HAP-1 (cell line): Measurements from ENCODE around the gene DERL2.
"Not testable (repeated sequence)": the region's sequence is repeated elsewhere in the genome, so short reads cannot be mapped to it uniquely, and the experiment has no call there.

Experiments
- DNase-seq, 2 experiments: peaks; one replicate each; pipeline ENCODE4 v3.0.0-alpha.2; 2016 to 2020; ENCODE audit warnings: low spot score in 2 of 2
- H3K27me3 ChIP-seq: fragments of 250-450 bp; sonication (Bioruptor Pico); 2 replicates; pipeline ENCODE4 v1.5.1; 2020; ENCODE audit warnings: low read depth, mild to moderate bottlenecking, moderate library complexity
- H3K36me3 ChIP-seq: fragments of 250-450 bp; sonication (Bioruptor Pico); replicated peaks from 2 replicates; pipeline ENCODE4 v1.5.1; 2020; ENCODE audit warnings: mild to moderate bottlenecking
- H3K4me1 ChIP-seq: fragments of 250-450 bp; sonication (Bioruptor Pico); 2 replicates; pipeline ENCODE4 v1.5.1; 2020; ENCODE audit warnings: mild to moderate bottlenecking
- H3K4me3 ChIP-seq: fragments of 250-450 bp; sonication (Bioruptor Pico); 2 replicates; pipeline ENCODE4 v1.5.1; 2020; ENCODE audit warnings: mild to moderate bottlenecking, moderate library complexity
- H3K9me3 ChIP-seq: fragments of 250-450 bp; sonication (Bioruptor Pico); 2 replicates; pipeline ENCODE4 v1.5.1; 2020; ENCODE audit warnings: mild to moderate bottlenecking, moderate library complexity
- in situ Hi-C: fragments of 300-500 bp; cut with MboI; formaldehyde crosslinking; loops from 3 replicates; pipeline ENCODE4 v1.14.3; 2020; ENCODE audit warnings: low sequenced_read_pairs, inconsistent platforms, mixed read lengths

DERL2 gene

GRCh38 chr17:5438716-5439445 lies 47.1 kb downstream of the DERL2 start, which contains the start of gene C1QBP:
Gene C1QBP, minus strand, starts transcription at chr17:5439155. Its CDS starts 82 bp downstream, at chr17:5439073.
- peak within 1 kb of the TSS; percentile 56 for H3K4me3 ChIP-seq
- peaks cover 18% of the 10 kb centered on the region for H3K4me1 ChIP-seq
- peak; percentile 79 to 93 for DNase-seq
- H3K9me3 ChIP-seq = no peaks in the 10 kb centered on the region
- H3K27me3 ChIP-seq = no peaks in the 10 kb centered on the region
- H3K36me3 ChIP-seq = peaks cover 56% of the 10 kb centered on the region
- in situ Hi-C loops = no loop called here

- Histone ChIP-seq H3K27me3 (no peaks in the 10 kb centered on the region), H3K4me3 (peak overlapping the region; percentile 56), H3K9me3 (no peaks in the 10 kb centered on the region), H3K4me1 (peaks cover 18% of the 10 kb centered on the region), H3K36me3 (peaks cover 60% of the 10 kb centered on the region)
- DNase-seq = no peak
- in situ Hi-C loops = no loop called here
These were observed 48.2 kb downstream of the DERL2 start for GRCh38 chr17:5437721-5438317.

DNA sequence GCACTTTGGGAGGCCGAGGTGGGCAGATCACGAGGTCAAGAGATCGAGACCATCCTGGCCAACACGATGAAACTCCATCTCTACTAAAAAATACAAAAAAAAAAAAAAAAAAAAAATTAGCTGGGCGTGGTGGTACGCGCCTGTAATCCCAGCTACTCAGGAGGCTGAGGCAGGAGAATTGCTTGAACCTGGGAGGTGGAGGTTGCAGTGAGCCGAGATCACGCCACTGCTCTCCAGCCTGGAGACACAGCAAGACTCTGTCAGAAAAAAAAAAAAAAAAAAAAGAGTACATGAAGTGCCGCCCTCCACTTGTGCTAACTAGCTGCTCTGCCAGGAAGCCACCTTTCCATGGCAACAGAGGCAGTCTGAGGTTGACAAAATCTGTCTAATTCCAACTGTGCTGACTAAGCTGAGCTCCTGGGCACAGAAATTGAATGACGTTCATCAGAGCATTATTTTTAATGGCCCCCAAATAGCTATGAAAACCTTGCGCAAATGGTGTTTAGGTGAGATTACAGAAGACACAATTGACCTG lies 50.1 kb downstream of the DERL2 start:
- in situ Hi-C loops, DNase-seq, H3K4me3 ChIP-seq, H3K27me3 ChIP-seq, H3K9me3 ChIP-seq: not testable (repeated sequence)
- Histone ChIP-seq H3K36me3 (peaks cover 74% of the 10 kb centered on the region), H3K4me1 (peaks cover 18% of the 10 kb centered on the region)

- Histone ChIP-seq H3K9me3 (no peaks in the 10 kb centered on the region), H3K4me3 (no peak overlapping the region), H3K27me3 (no peaks in the 10 kb centered on the region), H3K36me3 (peaks cover 83% of the 10 kb centered on the region), H3K4me1 (peaks cover 18% of the 10 kb centered on the region)
- DNase-seq = no peak
- in situ Hi-C loops = no loop called here
These were observed 51.0 kb downstream of the DERL2 start for GRCh38 chr17:5434984-5435383.

DNA sequence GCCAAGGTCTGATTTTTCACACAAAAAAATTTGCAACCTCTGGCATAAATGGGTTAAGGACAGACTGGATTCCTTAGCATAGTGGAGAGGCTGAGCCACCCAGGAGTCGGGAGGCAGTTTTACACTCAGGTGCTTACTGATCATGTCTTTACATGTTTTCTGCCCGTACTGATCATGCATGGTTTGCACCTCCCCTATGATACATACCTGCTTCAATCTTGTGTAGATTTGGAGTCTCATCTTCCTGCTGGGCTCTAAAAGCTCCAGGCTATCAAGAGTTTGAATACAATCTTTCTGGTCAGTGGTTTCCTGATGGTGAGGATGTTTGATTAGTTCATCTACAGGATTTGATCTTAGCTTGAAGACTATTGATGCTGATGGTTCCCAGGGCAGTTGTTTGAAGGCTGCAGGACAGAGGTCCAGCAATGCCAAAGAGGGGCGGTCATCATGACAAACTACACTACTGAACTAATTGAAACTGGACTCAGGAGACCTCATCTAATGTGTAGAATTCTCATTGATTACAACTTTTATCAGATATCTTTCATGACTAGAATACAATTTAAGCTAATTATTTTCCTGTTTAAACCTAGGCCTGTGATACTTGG lies 53.9 kb downstream of the DERL2 start:
- Histone ChIP-seq H3K9me3 (no peaks in the 10 kb centered on the region), H3K4me1 (peaks cover 6% of the 10 kb centered on the region), H3K36me3 (peaks cover 94% of the 10 kb centered on the region), H3K27me3 (no peaks in the 10 kb centered on the region), H3K4me3 (no peak overlapping the region)
- in situ Hi-C loops = no loop called here
- DNase-seq = no peak

DNA sequence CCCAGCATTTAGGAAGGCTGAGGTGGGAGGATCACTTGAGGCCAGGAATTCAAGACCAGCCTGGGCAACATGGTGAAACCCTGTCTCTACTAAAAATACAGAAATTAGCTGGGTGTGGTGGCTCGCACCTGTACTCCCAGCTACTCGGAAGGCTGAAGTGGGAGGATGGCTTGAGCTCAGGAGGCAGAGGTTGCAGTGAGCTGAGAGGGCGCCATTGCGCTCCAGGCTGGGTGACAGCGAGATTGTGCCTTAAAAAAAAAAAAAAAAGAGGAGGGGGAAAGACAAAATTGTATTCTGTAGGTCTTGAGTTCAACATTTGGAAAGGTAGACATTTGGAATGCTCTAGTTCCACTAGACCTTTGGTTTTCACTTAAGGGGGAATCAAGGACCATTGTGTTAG lies 54.7 kb downstream of the DERL2 start:
- H3K4me1 ChIP-seq, DNase-seq, in situ Hi-C loops, H3K27me3 ChIP-seq, H3K4me3 ChIP-seq, H3K9me3 ChIP-seq: not testable (repeated sequence)
- peaks cover 93% of the 10 kb centered on the region for H3K36me3 ChIP-seq

DNA sequence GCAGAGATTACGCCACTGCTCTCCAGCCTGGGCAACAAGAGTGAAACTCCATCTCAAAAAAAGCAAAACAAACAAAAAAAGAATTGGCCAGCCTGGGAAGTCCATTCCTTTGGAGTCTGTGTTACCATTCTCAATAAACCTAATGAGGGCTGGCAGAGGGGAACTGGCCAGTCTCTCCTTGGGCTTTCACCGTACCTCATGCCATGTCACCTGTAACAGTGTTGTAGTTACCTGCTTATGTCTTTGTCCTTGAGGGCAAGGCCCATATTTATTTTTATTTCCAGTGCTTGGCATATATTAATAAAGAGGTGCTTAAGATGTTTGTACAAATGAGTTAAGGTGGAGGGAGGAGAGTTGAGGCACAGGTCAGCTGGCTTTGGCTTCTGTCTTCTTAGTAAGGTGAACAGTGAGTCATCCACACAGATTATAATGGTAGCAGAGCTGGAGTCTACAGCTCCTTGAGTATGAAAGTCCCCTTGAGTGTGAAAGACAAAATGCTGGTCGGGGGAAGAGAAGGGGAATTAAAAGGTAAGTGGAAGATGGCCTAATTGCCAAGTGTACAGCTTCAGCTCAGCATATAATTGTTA lies 55.5 kb downstream of the DERL2 start:
- in situ Hi-C loops = no loop called here
- no peak for DNase-seq
- no peaks in the 10 kb centered on the region for H3K4me1 ChIP-seq
- H3K9me3 ChIP-seq = no peaks in the 10 kb centered on the region
- H3K27me3 ChIP-seq = no peaks in the 10 kb centered on the region
- no peak overlapping the region for H3K4me3 ChIP-seq
- H3K36me3 ChIP-seq = peaks cover 94% of the 10 kb centered on the region

GRCh38 chr17:5429191-5429887 lies 56.6 kb downstream of the DERL2 start:
- in situ Hi-C loops = no loop called here
- peaks cover 3% of the 10 kb centered on the region; the same call in 1 of the 2 replicates for H3K4me1 ChIP-seq
- no peak for DNase-seq
- peaks cover 94% of the 10 kb centered on the region for H3K36me3 ChIP-seq
- H3K9me3 ChIP-seq = no peaks in the 10 kb centered on the region
- no peaks in the 10 kb centered on the region for H3K27me3 ChIP-seq
- no peak overlapping the region for H3K4me3 ChIP-seq

GRCh38 chr17:5425826-5426225 lies 60.2 kb downstream of the DERL2 start:
- in situ Hi-C loops = no loop called here
- peaks cover 90% of the 10 kb centered on the region for H3K36me3 ChIP-seq

DNA sequence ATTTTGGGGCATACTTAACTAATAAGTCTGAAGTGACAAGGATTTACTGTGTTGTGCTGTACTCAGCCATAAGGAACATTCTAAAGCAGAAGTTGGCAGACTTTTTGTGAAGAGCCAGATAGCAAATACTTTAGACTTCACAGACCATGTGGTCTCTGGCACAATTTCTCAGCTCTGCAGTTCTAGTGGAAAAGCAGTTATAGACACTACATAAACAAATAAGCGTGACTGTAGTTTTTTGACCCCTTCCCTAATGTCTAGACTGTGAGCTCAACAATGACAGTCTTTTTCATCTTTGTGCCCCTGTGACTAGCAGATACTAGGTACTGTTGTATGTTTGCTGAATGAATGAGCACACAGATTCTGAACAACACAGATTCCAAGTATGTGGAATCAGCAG lies 61.1 kb downstream of the DERL2 start:
- H3K27me3 ChIP-seq = no peaks in the 10 kb centered on the region
- peaks cover 81% of the 10 kb centered on the region for H3K36me3 ChIP-seq
- H3K4me1 ChIP-seq = peaks cover 9% of the 10 kb centered on the region; the same call in 1 of the 2 replicates
- no peak for DNase-seq
- in situ Hi-C loops = no loop called here
- H3K4me3 ChIP-seq = no peak overlapping the region
- H3K9me3 ChIP-seq = no peaks in the 10 kb centered on the region

More at GRCh38 chr17:5425826-5426225, 60.2 kb downstream of the DERL2 start:
- no peak for DNase-seq
- no peaks in the 10 kb centered on the region for H3K9me3 ChIP-seq
- peaks cover 9% of the 10 kb centered on the region; the same call in 1 of the 2 replicates for H3K4me1 ChIP-seq
- no peaks in the 10 kb centered on the region for H3K27me3 ChIP-seq
- no peak overlapping the region for H3K4me3 ChIP-seq

DNA sequence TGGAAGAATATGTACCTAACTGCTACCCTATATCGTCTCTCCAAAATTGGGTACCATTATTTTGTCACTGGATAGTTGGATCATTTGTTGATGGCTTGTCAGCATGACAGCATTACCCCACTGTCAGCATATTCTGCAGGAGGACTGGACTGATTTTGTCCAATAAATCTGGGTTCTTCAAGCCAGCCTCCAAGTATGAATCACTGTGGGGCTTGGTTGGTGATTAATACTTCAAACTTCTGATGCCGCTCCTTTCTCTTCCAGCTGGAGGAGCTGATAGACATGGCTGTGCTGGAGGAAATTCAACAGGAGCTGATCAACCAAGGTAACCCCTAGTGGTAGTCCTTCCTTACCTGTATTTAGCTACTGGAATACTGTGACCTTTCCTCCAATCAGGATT lies 63.5 kb downstream of the DERL2 start:
- in situ Hi-C loops = no loop called here
- Histone ChIP-seq H3K4me3 (no peak overlapping the region), H3K4me1 (peaks cover 9% of the 10 kb centered on the region; the same call in 1 of the 2 replicates), H3K9me3 (no peaks in the 10 kb centered on the region), H3K27me3 (no peaks in the 10 kb centered on the region), H3K36me3 (peaks cover 63% of the 10 kb centered on the region)
- DNase-seq = no peak
